IMR-90 (cell line): ENCODE results near the gene LEPROT.

ENCODE experiments used
- BHLHE40 ChIP-seq: fragments of 150-350 bp; IDR thresholded peaks from 2 replicates; pipeline ENCODE4 v1.6.1; 2016; ENCODE audit warnings: mild to moderate bottlenecking, low read depth, low read length
- CEBPB ChIP-seq: IDR thresholded peaks from 2 replicates; pipeline ENCODE4 v1.6.1; 2012; ENCODE audit warnings: low read depth, low read length, improper control_type of control experiment
- CTCF ChIP-seq: conservative IDR thresholded peaks from 2 replicates; pipeline ENCODE4 v1.5.1; 2012; ENCODE audit warnings: mild to moderate bottlenecking, low read depth, low read length, improper control_type of control experiment
- ELK1 ChIP-seq: fragments of 150-350 bp; IDR thresholded peaks from 2 replicates; pipeline ENCODE4 v1.6.1; 2016; ENCODE audit warnings: low read depth, mild to moderate bottlenecking, low read length, moderate library complexity, borderline replicate concordance
- MAZ ChIP-seq: IDR thresholded peaks from 2 replicates; pipeline ENCODE4 v1.6.1; 2012; ENCODE audit warnings: low read depth, mild to moderate bottlenecking, low read length, improper control_type of control experiment, moderate library complexity, borderline replicate concordance
- POLR2A ChIP-seq: IDR thresholded peaks from 2 replicates; pipeline ENCODE4 v1.6.1; 2012; ENCODE audit warnings: mild to moderate bottlenecking, low read depth, low read length
- RAD21 ChIP-seq: IDR thresholded peaks from 2 replicates; pipeline ENCODE4 v1.6.1; 2012; ENCODE audit warnings: low read length, improper control_type of control experiment
- RCOR1 ChIP-seq: IDR thresholded peaks from 2 replicates; pipeline ENCODE4 v1.6.1; 2012; ENCODE audit warnings: mild to moderate bottlenecking, low read length, improper control_type of control experiment; ENCODE audit not compliant: insufficient replicate concordance
- SMC3 ChIP-seq: fragments of 150-350 bp; IDR thresholded peaks from 2 replicates; pipeline ENCODE4 v1.6.1; 2016; ENCODE audit warnings: low read depth, mild to moderate bottlenecking, antibody characterized with exemption, low read length, moderate library complexity

GRCh38 chr1:65409314-65409713, 11.2 kb upstream of the LEPROT start:
- TF ChIP-seq CTCF = no peak
- no peak for TF ChIP-seq BHLHE40
- no peak for TF ChIP-seq RAD21
- TF ChIP-seq RCOR1 = no peak
- no peak for TF ChIP-seq CEBPB
- no peak for TF ChIP-seq POLR2A
- no peak for TF ChIP-seq MAZ
- TF ChIP-seq SMC3 = no peak
- TF ChIP-seq ELK1 = no peak
